SKM-1 (cell line): ENCODE data around the gene RASSF7.

Experiments used
- DNase-seq: peaks from one replicate; lab custom pipeline; 2025; ENCODE audit not compliant: unreplicated experiment; lab: John Stamatoyannopoulos, UW

The RASSF7 gene

GRCh38 chr11:532986-533585, 27.7 kb upstream of the RASSF7 start:
- no peak for DNase-seq

DNA sequence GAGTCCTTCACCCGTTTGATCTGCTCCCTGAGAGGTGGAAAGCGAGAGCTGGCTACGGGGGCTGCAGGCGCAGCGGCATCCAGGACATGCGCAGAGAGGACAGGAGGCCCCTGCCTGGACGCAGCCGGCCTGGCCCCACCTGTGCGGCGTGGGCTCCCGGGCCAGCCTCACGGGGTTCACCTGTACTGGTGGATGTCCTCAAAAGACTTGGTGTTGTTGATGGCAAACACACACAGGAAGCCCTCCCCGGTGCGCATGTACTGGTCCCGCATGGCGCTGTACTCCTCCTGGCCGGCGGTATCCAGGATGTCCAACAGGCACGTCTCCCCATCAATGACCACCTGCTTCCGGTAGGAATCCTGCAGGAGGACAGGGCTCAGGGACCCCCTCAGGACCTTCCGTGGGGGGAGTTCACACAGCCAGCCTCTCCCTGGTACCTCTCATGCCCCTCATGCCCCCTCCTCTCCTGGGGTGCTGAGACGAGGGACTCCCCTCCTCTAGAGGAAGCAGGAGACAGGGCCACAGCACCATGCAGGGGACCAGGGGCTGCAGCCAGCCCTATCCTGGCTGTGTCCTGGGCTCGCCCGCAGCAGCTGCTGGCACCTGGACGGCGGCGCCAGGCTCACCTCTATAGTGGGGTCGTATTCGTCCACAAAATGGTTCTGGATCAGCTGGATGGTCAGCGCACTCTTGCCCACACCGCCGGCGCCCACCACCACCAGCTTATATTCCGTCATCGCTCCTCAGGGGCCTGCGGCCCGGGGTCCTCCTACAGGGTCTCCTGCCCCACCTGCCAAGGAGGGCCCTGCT, 27.0 kb upstream of the RASSF7 start:
- no peak for DNase-seq

DNA sequence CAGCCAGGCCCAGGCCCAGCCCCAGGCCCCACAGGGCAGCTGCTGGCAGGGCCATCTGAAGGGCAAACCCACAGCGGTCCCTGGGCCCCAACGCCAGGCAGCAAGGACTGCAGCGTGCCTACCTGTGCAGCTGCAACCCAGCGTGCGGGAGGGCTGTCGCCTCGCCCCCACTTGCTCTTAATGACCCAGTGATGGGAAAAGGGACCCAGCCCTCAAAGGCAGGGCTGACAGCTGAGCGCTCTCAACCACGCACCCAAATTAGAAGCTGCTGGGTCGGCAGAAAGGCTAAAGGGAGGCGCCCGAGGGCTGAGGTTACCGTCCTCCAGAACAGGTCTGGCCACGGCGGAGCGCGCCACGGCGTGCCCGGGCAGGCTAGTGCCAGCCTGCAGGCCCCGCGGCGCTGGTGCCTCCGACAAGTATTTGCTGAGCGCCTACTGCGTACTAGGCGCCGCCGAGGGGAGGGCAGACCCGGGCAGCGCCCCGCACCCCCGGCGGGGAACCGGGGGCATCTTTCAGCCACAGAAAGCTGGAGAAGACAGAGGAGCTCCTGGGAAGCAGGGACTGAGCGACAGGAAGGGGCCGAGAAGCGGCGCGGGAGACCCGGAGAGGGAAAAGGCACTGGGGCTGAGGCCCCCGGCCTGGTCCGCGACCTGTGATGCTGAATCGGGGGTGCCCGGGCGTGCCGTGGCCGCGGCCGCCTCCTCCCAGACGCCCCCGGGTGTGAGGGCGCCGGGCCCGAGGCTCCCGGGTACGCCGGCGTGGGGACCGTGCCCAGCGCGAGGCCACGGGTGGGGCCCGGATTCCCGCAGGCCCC, 26.2 kb upstream of the RASSF7 start:
- no peak for DNase-seq

- DNase-seq = no peak
Measured at GRCh38 chr11:535210-535518, 25.6 kb upstream of the RASSF7 start.

GRCh38 chr11:535519-536454, 25.0 kb upstream of the RASSF7 start, which contains the start of gene HRAS:
TSS of gene HRAS (minus strand) at chr11:535576.
- DNase-seq = peak; percentile 76

DNA sequence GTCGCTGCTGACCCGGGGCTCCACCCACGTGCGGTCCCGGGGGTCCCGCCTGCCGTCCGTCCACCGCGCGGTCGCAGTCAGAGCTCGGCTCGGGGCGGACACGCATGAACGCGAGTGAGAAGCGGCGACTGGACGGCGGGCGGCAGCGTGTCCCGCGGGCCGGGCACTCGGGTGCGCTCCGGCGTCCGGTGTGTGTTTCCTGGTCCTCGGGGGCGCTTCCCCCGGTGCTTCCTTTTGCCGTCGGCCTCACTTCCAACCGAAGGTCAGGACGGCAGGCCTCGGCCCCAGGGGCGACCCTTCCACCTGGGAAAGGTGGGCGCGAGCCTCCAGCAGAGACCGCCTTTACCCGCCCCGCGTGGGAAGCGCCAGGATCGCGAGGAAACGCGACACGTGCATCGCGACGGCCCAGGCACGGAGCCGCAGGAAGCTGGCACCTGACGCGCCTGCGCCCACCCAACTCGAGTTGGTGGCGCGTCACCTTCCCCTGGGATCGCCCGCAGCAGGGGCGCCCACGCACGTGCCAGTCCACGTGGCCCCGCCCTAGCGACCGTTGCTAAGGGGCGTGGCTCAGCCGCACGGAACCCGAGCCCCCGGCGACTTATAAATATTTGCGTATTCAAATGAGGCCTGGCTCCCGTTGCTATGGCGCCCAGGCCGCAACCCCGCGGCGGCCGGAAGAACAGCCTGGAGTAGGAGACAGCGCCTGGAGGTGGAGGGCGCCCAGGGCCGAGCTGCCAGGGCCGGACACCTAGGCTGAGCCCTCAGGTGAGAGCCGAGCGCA, 23.7 kb upstream of the RASSF7 start, which contains the start of gene LRRC56:
Gene LRRC56, plus strand, starts transcription at position 687 of the 781 bp plus-strand sequence. CDS start 3,158 bp downstream, outside the sequence.
- peak; percentile 53 for DNase-seq

GRCh38 chr11:537622-538430, 22.9 kb upstream of the RASSF7 start:
- DNase-seq = no peak

DNA sequence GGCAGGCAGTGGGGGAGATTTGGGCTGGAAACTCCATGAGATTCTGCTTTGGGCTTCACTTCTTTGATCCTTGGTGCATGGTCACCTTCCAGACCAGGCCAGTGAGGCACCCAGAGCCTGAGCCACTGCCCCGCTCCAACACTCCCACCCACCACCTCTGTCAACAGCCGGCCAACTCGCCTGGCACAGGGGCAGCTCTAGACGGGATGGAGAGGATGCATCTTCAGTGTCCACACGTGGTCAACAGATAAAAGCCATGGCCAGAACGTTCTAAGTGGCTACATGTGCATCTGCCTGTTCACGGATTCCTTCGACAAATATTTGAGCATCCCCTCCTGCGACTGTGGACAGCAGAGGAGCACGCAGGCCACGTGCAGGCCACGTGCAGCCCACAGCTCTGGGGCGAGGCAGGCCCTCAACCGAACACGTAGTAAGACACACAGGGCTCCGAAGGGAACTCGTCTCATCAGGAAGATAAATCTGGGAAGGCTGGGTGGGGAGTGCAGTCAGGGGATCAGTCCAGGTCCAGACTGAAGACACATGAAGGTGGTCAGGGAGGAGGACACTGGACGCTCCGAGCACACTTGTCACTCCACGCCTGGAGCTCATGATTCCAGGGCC, 22.2 kb upstream of the RASSF7 start:
- no peak for DNase-seq

DNA sequence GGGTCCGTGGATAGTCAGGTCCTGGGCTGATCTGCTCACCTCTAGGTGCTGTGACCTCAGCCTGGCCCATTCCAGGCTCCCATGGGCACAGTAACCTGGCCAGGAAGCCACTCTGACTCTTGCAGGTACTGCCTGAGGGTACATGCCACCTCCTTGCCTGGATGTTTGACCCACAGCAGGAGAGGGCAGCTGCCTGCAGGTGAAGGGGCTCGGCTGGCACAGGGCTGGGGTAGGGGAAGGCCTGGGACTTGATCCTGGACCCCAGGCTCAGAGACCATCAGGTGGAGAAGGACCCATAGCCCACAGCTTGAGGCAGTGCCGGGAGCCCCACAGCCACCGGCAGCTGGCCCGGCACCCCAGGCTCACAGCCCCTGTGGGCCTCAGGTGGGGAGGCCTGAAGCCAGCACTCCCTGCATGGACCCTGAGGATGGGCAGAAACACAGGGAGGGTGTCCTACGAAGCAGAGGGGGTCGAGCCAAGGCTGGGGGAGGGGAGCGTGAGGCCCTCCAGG, 20.7 kb upstream of the RASSF7 start:
- no peak for DNase-seq

GRCh38 chr11:540583-541432, 20.0 kb upstream of the RASSF7 start:
- DNase-seq = no peak

DNA sequence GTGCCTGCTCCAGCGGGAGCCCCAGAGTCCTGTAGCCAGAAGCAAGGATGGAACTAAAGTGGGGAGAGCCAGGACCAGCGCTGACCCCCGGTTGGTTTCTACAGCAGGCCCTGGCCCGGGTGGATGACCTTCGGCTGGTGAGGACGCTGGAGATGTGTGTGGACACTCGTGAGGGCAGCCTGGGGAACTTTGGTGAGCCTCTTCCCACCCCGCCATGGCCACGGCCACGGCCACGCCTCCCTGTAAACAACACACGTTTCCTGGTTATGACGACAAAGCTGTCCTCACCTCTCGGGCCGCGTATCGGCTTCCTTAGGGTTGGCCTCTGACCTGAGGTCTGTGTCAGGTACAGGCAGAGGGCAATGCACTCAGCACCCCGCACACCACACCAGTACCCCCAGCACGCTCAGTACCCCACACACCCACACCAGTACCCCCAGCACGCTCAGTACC, 19.3 kb upstream of the RASSF7 start:
- no peak for DNase-seq

- DNase-seq = no peak
Measured at GRCh38 chr11:544817-545166, 16.0 kb upstream of the RASSF7 start.

GRCh38 chr11:545171-545570, 15.6 kb upstream of the RASSF7 start:
- DNase-seq = no peak

DNA sequence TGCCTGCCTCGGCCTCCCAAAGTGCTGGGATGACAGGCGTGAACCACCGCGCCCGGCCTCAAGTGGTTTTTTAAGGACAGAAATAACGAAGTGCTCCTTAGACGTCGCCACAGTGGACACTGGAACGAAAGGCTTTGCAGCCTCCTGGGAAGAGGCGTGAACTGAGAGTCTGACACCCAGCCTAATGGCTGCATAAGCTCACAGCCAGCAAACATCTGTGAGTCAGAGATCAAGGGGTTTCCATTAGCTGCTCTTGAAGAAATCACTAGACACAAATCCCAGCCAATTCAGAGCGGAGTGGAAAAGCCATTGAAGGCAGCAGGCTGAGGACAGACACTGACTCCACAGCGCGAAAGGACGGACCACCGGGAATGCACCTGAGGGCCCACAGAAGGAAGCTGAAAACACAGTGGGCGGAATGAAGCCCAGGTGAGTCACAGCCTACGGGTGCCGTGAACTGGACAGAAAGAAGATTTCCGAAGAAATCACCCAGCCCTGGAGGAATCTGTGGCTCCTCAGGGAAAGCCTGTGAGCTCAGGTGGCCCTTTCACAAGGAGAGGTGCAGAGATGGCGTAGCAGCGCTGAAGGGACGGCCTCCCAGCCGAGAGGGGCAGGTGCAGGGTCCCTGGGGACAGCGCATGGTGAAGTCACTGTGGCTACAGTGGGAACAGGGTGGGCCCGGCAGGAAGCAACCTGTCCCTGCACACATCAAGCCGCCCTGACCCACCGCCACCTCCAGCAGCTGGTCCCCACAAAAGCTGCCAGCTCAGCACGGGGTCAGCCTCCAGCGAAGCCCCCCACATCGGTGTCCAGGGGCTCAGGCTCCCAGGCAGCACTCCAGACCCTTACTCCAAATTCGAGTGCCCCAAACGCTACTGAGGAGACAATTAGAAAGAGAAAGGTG, 11.8 kb upstream of the RASSF7 start:
- DNase-seq = no peak

DNA sequence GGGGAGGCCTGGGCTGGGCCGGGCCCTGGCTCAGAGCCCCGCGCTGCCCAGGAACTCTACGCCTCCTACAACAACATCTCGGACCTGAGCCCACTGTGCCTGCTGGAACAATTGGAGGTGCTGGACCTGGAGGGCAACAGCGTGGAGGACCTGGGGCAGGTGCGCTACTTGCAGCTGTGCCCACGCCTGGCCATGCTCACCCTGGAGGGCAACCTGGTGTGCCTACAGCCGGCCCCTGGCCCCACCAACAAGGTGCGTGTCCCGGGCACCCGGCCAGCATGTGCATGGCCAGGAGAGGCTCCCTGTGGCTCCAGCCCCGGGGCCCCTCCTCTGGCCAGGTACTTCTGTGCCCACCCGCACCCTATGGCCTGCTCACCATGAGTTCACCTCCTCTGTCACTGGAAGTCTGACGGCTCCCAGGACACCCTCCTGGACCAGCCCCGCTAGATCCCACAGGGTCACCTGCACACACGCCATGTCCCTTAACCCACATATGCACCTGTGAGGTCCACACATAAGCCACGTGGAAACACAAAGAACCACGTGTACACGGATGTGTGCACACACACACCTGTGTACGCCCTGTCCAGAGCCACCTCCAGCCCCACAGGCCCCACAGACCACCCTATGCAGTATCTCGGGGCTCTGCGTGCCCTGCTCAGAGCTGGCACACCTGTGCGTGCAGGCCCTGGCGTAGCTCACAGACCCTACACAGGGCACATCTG, 10.6 kb upstream of the RASSF7 start:
- DNase-seq = no peak

GRCh38 chr11:550746-551085, 10.1 kb upstream of the RASSF7 start:
- no peak for DNase-seq
